Keratinocyte (primary cell): Measurements from ENCODE around the gene MC1R. TPM values are rescaled to one million over a fixed set of nuclear protein-coding genes. Genes with fewer than 3 reads are reported as not detected.
A peak's percentile ranks its signal among the peaks of the same experiment; 100 is the strongest.
"Not testable (repeated sequence)": the region's sequence is repeated elsewhere in the genome, so short reads cannot be mapped to it uniquely, and the experiment has no call there.

Experiments used
- DNase-seq: peaks from one replicate; pipeline ENCODE4 v3.0.0-alpha.2; 2011; ENCODE audit warnings: low read depth, missing footprints, low spot score
- FAIRE-seq: peaks from 2 replicates; lab custom pipeline; 2011; peaks lifted over from hg19 to GRCh38; lab: Jason Lieb, UNC
- H2AFZ ChIP-seq: 2 replicates; pipeline ENCODE4 v1.6.0; 2012; ENCODE audit warnings: low read length, control low read depth, inconsistent platforms; ENCODE audit not compliant: control insufficient read depth
- H3K27ac ChIP-seq: 2 replicates; pipeline ENCODE4 v1.5.1; 2011; ENCODE audit warnings: low read length; ENCODE audit not compliant: control insufficient read depth, insufficient read depth
- H3K27me3 ChIP-seq: 3 replicates; pipeline ENCODE4 v1.6.0; 2011; ENCODE audit warnings: low read length; ENCODE audit not compliant: control insufficient read depth, insufficient read depth; ENCODE audit errors: extremely low read depth
- H3K36me3 ChIP-seq, 2 experiments: 2 replicates in 1 of 2; 3 replicates in 1 of 2; pipeline ENCODE4 v1.5.1; 2011; ENCODE audit warnings: low read length in 2 of 2, mild to moderate bottlenecking in 1 of 2; ENCODE audit not compliant: control insufficient read depth in 2 of 2, insufficient read depth in 2 of 2; ENCODE audit errors: extremely low read depth in 1 of 2
- H3K4me1 ChIP-seq: 3 replicates; pipeline ENCODE4 v1.5.1; 2011; ENCODE audit warnings: low read length; ENCODE audit not compliant: control insufficient read depth, insufficient read depth; ENCODE audit errors: extremely low read depth
- H3K4me2 ChIP-seq: 3 replicates; pipeline ENCODE4 v1.6.0; 2011; ENCODE audit warnings: low read depth, low read length; ENCODE audit not compliant: control insufficient read depth, insufficient read depth; ENCODE audit errors: extremely low read depth
- H3K4me3 ChIP-seq, 3 experiments: fragments of 200-600 bp in 1 of 3; sonication (generic) in 1 of 3; 2 replicates in 2 of 3; 3 replicates in 1 of 3; pipeline ENCODE4 v1.5.1; 2011 to 2016; ENCODE audit warnings: low read length in 3 of 3, mild to moderate bottlenecking in 3 of 3, control low read depth in 2 of 3, inconsistent platforms in 1 of 3, low read depth in 1 of 3, mixed read lengths in 1 of 3, mixed run types in 1 of 3, moderate library complexity in 1 of 3; ENCODE audit not compliant: control insufficient read depth in 2 of 3, insufficient read depth in 2 of 3; ENCODE audit errors: extremely low read depth in 1 of 3
- H3K79me2 ChIP-seq: 2 replicates; pipeline ENCODE4 v1.6.0; 2012; ENCODE audit warnings: low read length; ENCODE audit not compliant: control insufficient read depth, insufficient read depth
- H3K9ac ChIP-seq: 3 replicates; pipeline ENCODE4 v1.6.0; 2011; ENCODE audit warnings: low read length; ENCODE audit not compliant: control insufficient read depth, insufficient read depth; ENCODE audit errors: extremely low read depth
- H3K9me1 ChIP-seq: 3 replicates; pipeline ENCODE4 v1.6.0; 2011; ENCODE audit warnings: low read length; ENCODE audit not compliant: control insufficient read depth, insufficient read depth; ENCODE audit errors: extremely low read depth
- H3K9me3 ChIP-seq: 2 replicates; pipeline ENCODE4 v1.5.1; 2012; ENCODE audit warnings: low read depth, low read length; ENCODE audit not compliant: control insufficient read depth
- H4K20me1 ChIP-seq: 3 replicates; pipeline ENCODE4 v1.6.0; 2011; ENCODE audit warnings: low read length; ENCODE audit not compliant: control insufficient read depth, insufficient read depth; ENCODE audit errors: extremely low read depth
- EZH2 ChIP-seq: IDR thresholded peaks from one replicate; pipeline ENCODE4 v1.6.1; 2012; ENCODE audit warnings: inconsistent platforms, mild to moderate bottlenecking, low read length, moderate library complexity
- dilution Hi-C: fragments of 300-500 bp; cut with MboI; formaldehyde crosslinking; loops from one replicate; pipeline ENCODE4 v1.7.0; 2020; ENCODE audit warnings: low sequenced_read_pairs; ENCODE audit not compliant: extremely low pct_ligation_motif_present
- polyA plus RNA-seq, 5 experiments: library from polyadenylated mRNA; depleted of rRNA in 3 of 5; stranded (reverse) in 3 of 5; stranded (forward) in 1 of 5; unstranded in 1 of 5; fragments of >200 nt; gene quantifications; 1 replicate in 1 of 5; 2 replicates in 3 of 5; 3 replicates in 1 of 5; pipeline versions ENCODE4 v1.2.1 to v1.2.3, GENCODE V29; 2011 to 2012; ENCODE audit warnings: missing spikeins in 2 of 5, low read depth in 1 of 5, low replicate concordance in 1 of 5
- TF ChIP-seq, protein P1 (sequence below), 3 experiments: IDR thresholded peaks in 1 of 3; conservative IDR thresholded peaks in 1 of 3; optimal IDR thresholded peaks in 1 of 3; 2 replicates in 2 of 3; 3 replicates in 1 of 3; pipeline versions ENCODE3 to v1.5.1; 2011; ENCODE audit warnings: low read length in 3 of 3, mild to moderate bottlenecking in 3 of 3, moderate library complexity in 2 of 3, control low read depth in 1 of 3, inconsistent platforms in 1 of 3; ENCODE audit not compliant: insufficient read depth in 2 of 3; ENCODE audit errors: extremely low read depth in 1 of 3

MC1R gene
- polyA plus RNA-seq, 1 donor (not counting 4 experiments of a cell fraction or from before 2014, with no cell fraction given), result 1.1 TPM

- H3K36me3 ChIP-seq, result peaks cover 7 to 8% of the 10 kb centered on the region in 2 experiments
- peak within 1 kb of the TSS; percentile 96 for H3K27ac ChIP-seq
- peaks cover 33% of the 10 kb centered on the region for H3K79me2 ChIP-seq
- H2AFZ ChIP-seq, result peak within 1 kb of the TSS; percentile 68
- no peaks in the 10 kb centered on the region for H3K9me1 ChIP-seq
- DNase-seq (no peak), FAIRE-seq (no peak)
- TF ChIP-seq EZH2, result no peak
- TF ChIP-seq, protein P1, sequence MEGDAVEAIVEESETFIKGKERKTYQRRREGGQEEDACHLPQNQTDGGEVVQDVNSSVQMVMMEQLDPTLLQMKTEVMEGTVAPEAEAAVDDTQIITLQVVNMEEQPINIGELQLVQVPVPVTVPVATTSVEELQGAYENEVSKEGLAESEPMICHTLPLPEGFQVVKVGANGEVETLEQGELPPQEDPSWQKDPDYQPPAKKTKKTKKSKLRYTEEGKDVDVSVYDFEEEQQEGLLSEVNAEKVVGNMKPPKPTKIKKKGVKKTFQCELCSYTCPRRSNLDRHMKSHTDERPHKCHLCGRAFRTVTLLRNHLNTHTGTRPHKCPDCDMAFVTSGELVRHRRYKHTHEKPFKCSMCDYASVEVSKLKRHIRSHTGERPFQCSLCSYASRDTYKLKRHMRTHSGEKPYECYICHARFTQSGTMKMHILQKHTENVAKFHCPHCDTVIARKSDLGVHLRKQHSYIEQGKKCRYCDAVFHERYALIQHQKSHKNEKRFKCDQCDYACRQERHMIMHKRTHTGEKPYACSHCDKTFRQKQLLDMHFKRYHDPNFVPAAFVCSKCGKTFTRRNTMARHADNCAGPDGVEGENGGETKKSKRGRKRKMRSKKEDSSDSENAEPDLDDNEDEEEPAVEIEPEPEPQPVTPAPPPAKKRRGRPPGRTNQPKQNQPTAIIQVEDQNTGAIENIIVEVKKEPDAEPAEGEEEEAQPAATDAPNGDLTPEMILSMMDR (optimal IDR thresholded peaks at IDR 0.05 in 1 of 3, IDR thresholded peaks at IDR 0.05 in 1 of 3, conservative IDR thresholded peaks at IDR 0.05 in 1 of 3; ENCODE audit: extremely low read depth in 1 of 3, insufficient read depth in 2 of 3, low read length in 3 of 3), result no peak
- no peaks in the 10 kb centered on the region for H3K9me3 ChIP-seq
- H3K4me1 ChIP-seq, result peaks cover 16% of the 10 kb centered on the region
- H3K9ac ChIP-seq, result peak within 1 kb of the TSS; percentile 96
- H4K20me1 ChIP-seq, result peaks cover 4% of the 10 kb centered on the region
- H3K27me3 ChIP-seq, result no peaks in the 10 kb centered on the region
- dilution Hi-C loops, result no loop called here
- peak within 1 kb of the TSS; percentile 90 for H3K4me2 ChIP-seq
- peak within 1 kb of the TSS; percentile 82 to 88 (median 86) for H3K4me3 ChIP-seq
Measured at GRCh38 chr16:89873109-89873971, 45.3 kb upstream of the MC1R start, which contains the start of gene TCF25. TCF25 (plus strand) TSS chr16:89873592; CDS start chr16:89873668, 76 bp downstream.

DNA sequence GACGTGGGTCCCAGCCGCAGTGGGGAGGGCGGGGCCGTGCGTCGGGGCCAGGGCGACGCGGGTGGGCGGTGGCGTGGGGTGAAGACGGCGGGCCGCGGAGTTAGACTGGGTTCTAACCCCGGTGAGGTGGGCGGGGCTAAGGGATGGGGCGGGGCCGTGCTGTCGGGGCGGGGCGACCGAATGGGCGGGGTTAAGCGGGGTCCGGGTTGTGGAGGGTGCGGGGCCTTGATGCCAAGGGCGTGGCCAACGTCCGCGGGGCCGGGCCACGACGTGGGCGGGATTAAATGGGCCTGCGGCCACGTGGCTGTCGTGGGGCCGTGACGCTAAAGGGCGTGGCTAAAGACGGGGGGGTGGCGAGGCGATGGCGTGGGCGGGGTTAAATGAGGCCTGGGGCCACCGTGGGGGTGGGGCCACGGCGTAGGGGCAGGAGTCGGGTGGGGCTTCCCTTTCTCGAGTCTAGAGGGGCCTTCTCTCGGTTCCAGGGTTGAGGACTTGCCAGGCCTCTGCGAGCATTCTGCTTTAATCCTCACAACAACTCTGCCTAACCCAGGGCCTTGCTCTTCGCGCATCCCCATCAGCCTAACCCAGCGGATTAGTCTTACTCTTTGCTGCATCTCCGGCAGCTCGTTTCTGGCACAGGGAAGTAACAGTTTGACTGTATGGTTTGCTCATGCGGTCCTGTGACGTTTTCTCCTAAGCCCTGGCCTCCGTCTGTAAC is 44.5 kb upstream of the MC1R start:
- dilution Hi-C loops, result no loop called here
- Histone ChIP-seq H3K9me3 (no peaks in the 10 kb centered on the region), H2AFZ (peak overlapping the region; percentile 27), H3K4me3 (peak overlapping the region; percentile 82 to 88 (median 86)), H3K79me2 (peaks cover 41% of the 10 kb centered on the region), H3K4me1 (peaks cover 16% of the 10 kb centered on the region), H3K36me3 (peaks cover 9% of the 10 kb centered on the region in 2 experiments), H3K9ac (peak overlapping the region; percentile 96), H4K20me1 (peaks cover 4% of the 10 kb centered on the region), H3K27me3 (no peaks in the 10 kb centered on the region), H3K27ac (peak overlapping the region; percentile 96), H3K9me1 (no peaks in the 10 kb centered on the region), H3K4me2 (peak overlapping the region; percentile 90)
- DNase-seq (peak; percentile 81), FAIRE-seq (no peak)
- no peak for TF ChIP-seq EZH2
- TF ChIP-seq, protein P1 (optimal IDR thresholded peaks at IDR 0.05 in 1 of 3, IDR thresholded peaks at IDR 0.05 in 1 of 3, conservative IDR thresholded peaks at IDR 0.05 in 1 of 3; ENCODE audit: extremely low read depth in 1 of 3, insufficient read depth in 2 of 3, low read length in 3 of 3), result no peak

DNA sequence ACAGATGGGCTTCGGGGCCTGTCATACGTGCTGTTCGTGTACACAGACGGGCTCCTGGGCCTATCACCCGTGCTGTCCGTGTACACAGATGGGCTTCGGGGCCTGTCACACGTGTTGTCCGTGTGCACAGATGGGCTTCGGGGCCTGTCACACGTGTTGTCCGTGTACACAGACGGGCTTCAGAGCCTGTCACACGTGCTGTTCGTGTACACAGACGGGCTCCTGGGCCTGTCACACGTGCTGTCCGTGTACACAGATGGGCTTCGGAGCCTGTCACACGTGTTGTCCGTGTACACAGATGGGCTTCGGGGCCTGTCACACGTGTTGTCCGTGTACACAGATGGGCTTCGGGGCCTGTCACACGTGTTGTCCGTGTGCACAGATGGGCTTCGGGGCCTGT is 39.5 kb upstream of the MC1R start:
- H3K9me3 ChIP-seq, H3K4me2 ChIP-seq, DNase-seq, FAIRE-seq, H2AFZ ChIP-seq, H3K27ac ChIP-seq, H3K9me1 ChIP-seq, dilution Hi-C loops, H3K9ac ChIP-seq, H3K4me3 ChIP-seq, H3K27me3 ChIP-seq: not testable (repeated sequence)
- H3K4me1 ChIP-seq, result peaks cover 24% of the 10 kb centered on the region
- H3K36me3 ChIP-seq, result peaks cover 26 to 35% of the 10 kb centered on the region in 2 experiments
- H3K79me2 ChIP-seq, result peaks cover 77% of the 10 kb centered on the region
- peaks cover 20% of the 10 kb centered on the region for H4K20me1 ChIP-seq
